Cardiac muscle cell (in vitro differentiated cells and primary cell): ENCODE data around the gene ANKRD6. TPM values are rescaled to one million over a fixed set of nuclear protein-coding genes. Genes with fewer than 3 reads are reported as not detected.

ENCODE experiments used
- DNase-seq, 2 donors: peaks; one replicate each; pipeline versions ENCODE4 v3.0.0 to v3.0.0-alpha.2; 2010 to 2017; ENCODE audit warnings: low read depth in 1 of 2, low spot score in 1 of 2
- H3K27ac ChIP-seq: fragments of 200-600 bp; sonication (generic); 2 replicates; pipeline ENCODE4 v1.5.1; 2016
- H3K27me3 ChIP-seq: fragments of 200-600 bp; sonication (generic); 2 replicates; pipeline ENCODE4 v1.6.0; 2016; ENCODE audit warnings: control low read depth
- H3K36me3 ChIP-seq: fragments of 200-600 bp; sonication (generic); 2 replicates; pipeline ENCODE4 v1.5.1; 2016; ENCODE audit warnings: control low read depth
- H3K4me1 ChIP-seq: fragments of 200-600 bp; sonication (generic); 2 replicates; pipeline ENCODE4 v1.8.1; 2017; ENCODE audit warnings: low read depth, mild to moderate bottlenecking, mixed run types
- H3K4me3 ChIP-seq: fragments of 200-600 bp; sonication (generic); 2 replicates; pipeline ENCODE4 v1.5.1; 2016; ENCODE audit warnings: mild to moderate bottlenecking
- H3K9me3 ChIP-seq: fragments of 200-600 bp; sonication (generic); 2 replicates; pipeline ENCODE4 v1.5.1; 2017; ENCODE audit warnings: low read depth, mild to moderate bottlenecking, control low read depth
- polyA plus RNA-seq: library from polyadenylated mRNA; unstranded; fragments of >200 nt; fragmentation: Nextera tagmentation; extraction: Ambion mirVana; gene quantifications from 2 replicates; pipeline ENCODE4 v1.2.1, GENCODE V29; 2016
- total RNA-seq: library from RNA; depleted of rRNA; stranded (reverse); fragments of >200 nt; gene quantifications from 2 replicates; pipeline ENCODE4 v1.2.3, GENCODE V29; 2016
- TF ChIP-seq, protein P1 (sequence below): IDR thresholded peaks from 2 replicates; pipeline ENCODE4 v1.5.1; 2012; ENCODE audit warnings: low read depth, mild to moderate bottlenecking, low read length

The ANKRD6 gene
- total and polyA plus RNA-seq, 2 experiments from 2014 or later, result 10.3 to 21.5 TPM

- Histone ChIP-seq H3K27ac (no peak overlapping the region), H3K4me3 (no peak overlapping the region), H3K9me3 (no peaks in the 10 kb centered on the region), H3K4me1 (peaks cover 13% of the 10 kb centered on the region), H3K27me3 (no peaks in the 10 kb centered on the region), H3K36me3 (no peaks in the 10 kb centered on the region)
- DNase-seq, result no peak
- TF ChIP-seq, protein P1, sequence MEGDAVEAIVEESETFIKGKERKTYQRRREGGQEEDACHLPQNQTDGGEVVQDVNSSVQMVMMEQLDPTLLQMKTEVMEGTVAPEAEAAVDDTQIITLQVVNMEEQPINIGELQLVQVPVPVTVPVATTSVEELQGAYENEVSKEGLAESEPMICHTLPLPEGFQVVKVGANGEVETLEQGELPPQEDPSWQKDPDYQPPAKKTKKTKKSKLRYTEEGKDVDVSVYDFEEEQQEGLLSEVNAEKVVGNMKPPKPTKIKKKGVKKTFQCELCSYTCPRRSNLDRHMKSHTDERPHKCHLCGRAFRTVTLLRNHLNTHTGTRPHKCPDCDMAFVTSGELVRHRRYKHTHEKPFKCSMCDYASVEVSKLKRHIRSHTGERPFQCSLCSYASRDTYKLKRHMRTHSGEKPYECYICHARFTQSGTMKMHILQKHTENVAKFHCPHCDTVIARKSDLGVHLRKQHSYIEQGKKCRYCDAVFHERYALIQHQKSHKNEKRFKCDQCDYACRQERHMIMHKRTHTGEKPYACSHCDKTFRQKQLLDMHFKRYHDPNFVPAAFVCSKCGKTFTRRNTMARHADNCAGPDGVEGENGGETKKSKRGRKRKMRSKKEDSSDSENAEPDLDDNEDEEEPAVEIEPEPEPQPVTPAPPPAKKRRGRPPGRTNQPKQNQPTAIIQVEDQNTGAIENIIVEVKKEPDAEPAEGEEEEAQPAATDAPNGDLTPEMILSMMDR, result no peak
Measured at GRCh38 chr6:89528866-89529265, 95.9 kb downstream of the ANKRD6 start.

DNA sequence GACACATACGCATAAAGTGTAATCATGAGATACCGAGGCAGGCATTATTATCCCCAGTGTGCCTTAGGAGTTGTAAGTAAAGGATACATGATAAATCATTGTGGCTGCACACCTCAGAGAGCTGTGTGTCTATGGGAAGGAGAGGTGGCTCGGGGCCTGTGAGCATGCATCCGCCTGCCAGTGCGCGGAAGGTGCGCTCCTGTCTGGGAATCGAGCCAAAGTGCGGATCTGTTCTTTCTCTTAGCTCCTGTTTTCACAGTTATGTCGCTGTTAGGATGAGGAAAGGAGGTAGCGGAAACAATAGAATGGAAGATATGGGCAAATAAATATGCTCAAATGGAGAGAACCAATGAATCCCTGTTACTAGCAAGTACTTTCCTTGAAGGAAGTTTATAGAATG lies 98.0 kb downstream of the ANKRD6 start:
- Histone ChIP-seq H3K9me3 (no peaks in the 10 kb centered on the region), H3K4me3 (no peak overlapping the region), H3K36me3 (no peaks in the 10 kb centered on the region), H3K27me3 (no peaks in the 10 kb centered on the region), H3K4me1 (peaks cover 5% of the 10 kb centered on the region), H3K27ac (no peak overlapping the region)
- no peak for DNase-seq
- TF ChIP-seq, protein P1, result no peak

DNA sequence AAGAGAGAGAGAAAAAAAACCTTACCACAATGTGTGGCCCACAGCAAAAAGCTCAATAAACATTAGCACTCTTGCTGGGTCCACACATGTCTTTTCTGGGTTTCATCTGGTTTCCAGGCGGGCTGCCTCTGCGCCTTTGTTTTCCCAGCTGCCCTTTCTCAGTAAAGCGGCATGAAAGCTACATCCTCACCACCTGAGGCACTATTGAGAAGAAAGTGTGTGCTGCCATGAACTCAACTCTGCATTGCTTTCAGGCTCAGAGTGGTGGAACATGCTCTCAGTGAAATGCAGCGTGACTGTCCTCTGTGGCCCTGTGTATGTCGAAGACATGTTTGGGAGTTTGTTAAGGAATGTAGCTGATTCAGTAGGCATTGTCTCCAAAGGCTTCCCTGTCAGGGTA lies 103.3 kb downstream of the ANKRD6 start:
- Histone ChIP-seq H3K9me3 (no peaks in the 10 kb centered on the region), H3K27me3 (no peaks in the 10 kb centered on the region), H3K27ac (no peak overlapping the region), H3K4me3 (no peak overlapping the region), H3K36me3 (no peaks in the 10 kb centered on the region), H3K4me1 (no peaks in the 10 kb centered on the region)
- no peak for DNase-seq
- TF ChIP-seq, protein P1, result no peak

- Histone ChIP-seq H3K9me3 (no peaks in the 10 kb centered on the region), H3K36me3 (no peaks in the 10 kb centered on the region), H3K27ac (no peak overlapping the region), H3K4me3 (no peak overlapping the region), H3K27me3 (no peaks in the 10 kb centered on the region), H3K4me1 (no peaks in the 10 kb centered on the region)
- DNase-seq, result no peak
- TF ChIP-seq, protein P1, result no peak
Measured at GRCh38 chr6:89539779-89540178, 106.8 kb downstream of the ANKRD6 start.

GRCh38 chr6:89542081-89542857 lies 109.3 kb downstream of the ANKRD6 start:
- DNase-seq, result no peak
- H3K36me3 ChIP-seq, result no peaks in the 10 kb centered on the region
- H3K4me1 ChIP-seq, result no peaks in the 10 kb centered on the region
- no peaks in the 10 kb centered on the region for H3K9me3 ChIP-seq
- no peaks in the 10 kb centered on the region for H3K27me3 ChIP-seq
- TF ChIP-seq, protein P1, result no peak
- no peak overlapping the region for H3K4me3 ChIP-seq
- no peak overlapping the region for H3K27ac ChIP-seq
